Keratinocyte (primary cell): ENCODE measurements around the gene KPNA4.

Source experiments
- CTCF ChIP-seq, 3 experiments: IDR thresholded peaks in 1 of 3; conservative IDR thresholded peaks in 1 of 3; optimal IDR thresholded peaks in 1 of 3; 2 replicates in 2 of 3; 3 replicates in 1 of 3; pipeline versions ENCODE3 to v1.5.1; 2011; ENCODE audit warnings: low read length in 3 of 3, mild to moderate bottlenecking in 3 of 3, moderate library complexity in 2 of 3, control low read depth in 1 of 3, inconsistent platforms in 1 of 3; ENCODE audit not compliant: insufficient read depth in 2 of 3; ENCODE audit errors: extremely low read depth in 1 of 3
- EZH2 ChIP-seq: IDR thresholded peaks from one replicate; pipeline ENCODE4 v1.6.1; 2012; ENCODE audit warnings: inconsistent platforms, mild to moderate bottlenecking, low read length, moderate library complexity

DNA sequence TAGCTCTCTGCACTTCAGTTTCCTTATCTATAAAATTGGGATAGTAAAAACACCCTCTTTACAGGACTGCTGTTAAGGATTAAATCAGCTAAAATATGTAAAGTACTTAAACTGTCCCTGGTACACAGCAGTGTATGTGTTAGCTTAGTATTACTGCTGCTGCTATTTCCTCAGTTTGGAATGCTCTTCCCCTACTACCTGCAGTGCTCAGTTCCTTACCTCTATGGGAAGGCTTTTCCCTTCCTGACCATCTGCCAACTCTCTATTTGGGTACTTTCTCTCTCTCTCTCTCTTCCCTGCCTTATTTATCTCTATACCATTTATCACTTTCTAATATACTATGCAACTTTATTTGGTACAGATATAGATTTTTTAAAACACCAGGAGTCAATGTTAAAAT is 26.5 kb downstream of the KPNA4 start:
- TF ChIP-seq CTCF (optimal IDR thresholded peaks at IDR 0.05 in 1 of 3, IDR thresholded peaks at IDR 0.05 in 1 of 3, conservative IDR thresholded peaks at IDR 0.05 in 1 of 3; ENCODE audit: extremely low read depth in 1 of 3, insufficient read depth in 2 of 3, low read length in 3 of 3) (no peak), EZH2 (no peak)
